ENCODE measurements around the gene HDHD3.
"Not testable (repeated sequence)": the region's sequence is repeated elsewhere in the genome, so short reads cannot be mapped to it uniquely, and the experiment has no call there.

HDHD3 gene

GRCh38 chr9:113365652-113366051 lies 11.1 kb downstream of the HDHD3 start:
- DNase-seq (ENCODE audit: low read depth in 2 of 2, low spot score in 1 of 2): not testable (repeated sequence)

GRCh38 chr9:113364951-113365350 lies 11.8 kb downstream of the HDHD3 start:
- DNase-seq (ENCODE audit: low read depth in 2 of 2, low spot score in 1 of 2): no peak

GRCh38 chr9:113363336-113363735 lies 13.4 kb downstream of the HDHD3 start:
- no peak for DNase-seq (ENCODE audit: low read depth in 2 of 2, low spot score in 1 of 2)

- no peak for DNase-seq (ENCODE audit: low read depth in 2 of 2, low spot score in 1 of 2)
Observed at GRCh38 chr9:113361304-113362018, 15.3 kb downstream of the HDHD3 start.

GRCh38 chr9:113360242-113360842 lies 16.4 kb downstream of the HDHD3 start:
- DNase-seq (ENCODE audit: low read depth in 2 of 2, low spot score in 1 of 2): no peak

- DNase-seq (ENCODE audit: low read depth in 2 of 2, low spot score in 1 of 2): no peak
Observed at GRCh38 chr9:113359385-113359784, 17.4 kb downstream of the HDHD3 start.

- no peak for DNase-seq (ENCODE audit: low read depth in 2 of 2, low spot score in 1 of 2)
Observed at GRCh38 chr9:113356686-113357292, 20.0 kb downstream of the HDHD3 start.

GRCh38 chr9:113355040-113355596 lies 21.7 kb downstream of the HDHD3 start:
- no peak for DNase-seq (ENCODE audit: low read depth in 2 of 2, low spot score in 1 of 2)

GRCh38 chr9:113352411-113352810 lies 24.4 kb downstream of the HDHD3 start:
- DNase-seq (ENCODE audit: low read depth in 2 of 2, low spot score in 1 of 2): no peak

- no peak for DNase-seq (ENCODE audit: low read depth in 2 of 2, low spot score in 1 of 2)
Observed at GRCh38 chr9:113352006-113352405, 24.8 kb downstream of the HDHD3 start.

GRCh38 chr9:113350937-113351336 lies 25.8 kb downstream of the HDHD3 start:
- DNase-seq (ENCODE audit: low read depth in 2 of 2, low spot score in 1 of 2): no peak

- no peak for DNase-seq (ENCODE audit: low read depth in 2 of 2, low spot score in 1 of 2)
Observed at GRCh38 chr9:113350107-113350661, 26.6 kb downstream of the HDHD3 start.

GRCh38 chr9:113349445-113350094 lies 27.2 kb downstream of the HDHD3 start, which contains the start of gene BSPRY:
Gene BSPRY (plus strand): TSS chr9:113349541. CDS start chr9:113349580, 39 bp downstream.
- no peak for DNase-seq (ENCODE audit: low read depth in 2 of 2, low spot score in 1 of 2)

- DNase-seq (ENCODE audit: low read depth in 2 of 2, low spot score in 1 of 2): no peak
Observed at GRCh38 chr9:113349066-113349444, 27.7 kb downstream of the HDHD3 start.

GRCh38 chr9:113348437-113348836 lies 28.3 kb downstream of the HDHD3 start:
- DNase-seq (ENCODE audit: low read depth in 2 of 2, low spot score in 1 of 2): no peak

- no peak for DNase-seq (ENCODE audit: low read depth in 2 of 2, low spot score in 1 of 2)
Observed at GRCh38 chr9:113345671-113346070, 31.1 kb downstream of the HDHD3 start.

- DNase-seq (ENCODE audit: low read depth in 2 of 2, low spot score in 1 of 2): no peak
Observed at GRCh38 chr9:113345190-113345589, 31.6 kb downstream of the HDHD3 start.

GRCh38 chr9:113343732-113344231 lies 33.0 kb downstream of the HDHD3 start:
- DNase-seq (ENCODE audit: low read depth in 2 of 2, low spot score in 1 of 2): no peak

GRCh38 chr9:113341712-113342410 lies 34.9 kb downstream of the HDHD3 start:
- no peak for DNase-seq (ENCODE audit: low read depth in 2 of 2, low spot score in 1 of 2)

- DNase-seq (ENCODE audit: low read depth in 2 of 2, low spot score in 1 of 2): peak; percentile 61 to 64
Observed at GRCh38 chr9:113340011-113340699, 36.6 kb downstream of the HDHD3 start, which contains the start of gene WDR31. Gene WDR31 (minus strand): TSS chr9:113340275. CDS start chr9:113332022, 8,253 bp downstream.
